NB4 (cell line): ENCODE results near the gene RAPGEF5.

Experiments used
- CTCF ChIP-seq: IDR thresholded peaks from one replicate; pipeline ENCODE4 v1.5.1; 2012; ENCODE audit warnings: low read depth, low read length
- POLR2A ChIP-seq: IDR thresholded peaks from 2 replicates; pipeline ENCODE4 v1.6.1; 2011; ENCODE audit warnings: mild to moderate bottlenecking; ENCODE audit not compliant: insufficient read length; ENCODE audit errors: extremely low read depth
- TF ChIP-seq, protein P1 (sequence below): IDR thresholded peaks from 2 replicates; pipeline ENCODE4 v1.6.1; 2011; ENCODE audit warnings: low read depth, low read length

GRCh38 chr7:22152690-22153089 lies 204.3 kb downstream of the RAPGEF5 start:
- TF ChIP-seq CTCF (no peak), POLR2A (no peak)
- TF ChIP-seq, protein P1, sequence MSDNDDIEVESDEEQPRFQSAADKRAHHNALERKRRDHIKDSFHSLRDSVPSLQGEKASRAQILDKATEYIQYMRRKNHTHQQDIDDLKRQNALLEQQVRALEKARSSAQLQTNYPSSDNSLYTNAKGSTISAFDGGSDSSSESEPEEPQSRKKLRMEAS: no peak
